Measurements from ENCODE around the gene MAD1L1.

DNA sequence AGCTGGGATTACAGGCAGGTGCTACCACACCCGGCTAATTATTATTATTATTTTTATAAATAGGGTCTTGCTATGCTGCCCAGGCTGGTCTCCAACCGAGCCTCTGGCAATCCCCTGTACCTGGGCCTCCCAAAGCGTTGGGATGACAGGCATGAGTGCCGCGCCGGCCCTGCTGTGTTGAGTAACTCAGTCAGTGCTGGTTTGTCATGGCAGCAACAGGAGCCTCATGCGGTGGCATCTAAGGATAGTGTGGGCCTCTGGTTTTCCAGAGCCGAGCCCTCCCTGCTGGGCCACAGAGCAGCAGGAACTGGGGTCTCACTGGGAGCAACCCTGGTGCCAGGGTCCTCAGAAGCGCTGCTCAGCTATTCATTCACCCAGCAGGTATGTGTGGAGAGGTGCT is 318.0 kb downstream of the MAD1L1 start:
- TF ChIP-seq EZH2 (IDR thresholded peaks at IDR 0.05; ENCODE audit: insufficient read depth, poor library complexity, severe bottlenecking) (no peak), EZH2phosphoT487 (IDR thresholded peaks at IDR 0.05; ENCODE audit: insufficient read depth, low read depth) (no peak)
